Stimulated activated CD4-positive, alpha-beta T cell treated with anti-CD3 and anti-CD28 coated beads, Interleukin-4, amount 100 ng/mL, for 48 hours (primary cell): ENCODE data around the gene XRCC2.

ENCODE experiments used
- DNase-seq, 2 donors: peaks; one replicate each; pipeline ENCODE4 v3.0.0-alpha.2; 2020; ENCODE audit warnings: low read depth in 2 of 2

Gene XRCC2

DNA sequence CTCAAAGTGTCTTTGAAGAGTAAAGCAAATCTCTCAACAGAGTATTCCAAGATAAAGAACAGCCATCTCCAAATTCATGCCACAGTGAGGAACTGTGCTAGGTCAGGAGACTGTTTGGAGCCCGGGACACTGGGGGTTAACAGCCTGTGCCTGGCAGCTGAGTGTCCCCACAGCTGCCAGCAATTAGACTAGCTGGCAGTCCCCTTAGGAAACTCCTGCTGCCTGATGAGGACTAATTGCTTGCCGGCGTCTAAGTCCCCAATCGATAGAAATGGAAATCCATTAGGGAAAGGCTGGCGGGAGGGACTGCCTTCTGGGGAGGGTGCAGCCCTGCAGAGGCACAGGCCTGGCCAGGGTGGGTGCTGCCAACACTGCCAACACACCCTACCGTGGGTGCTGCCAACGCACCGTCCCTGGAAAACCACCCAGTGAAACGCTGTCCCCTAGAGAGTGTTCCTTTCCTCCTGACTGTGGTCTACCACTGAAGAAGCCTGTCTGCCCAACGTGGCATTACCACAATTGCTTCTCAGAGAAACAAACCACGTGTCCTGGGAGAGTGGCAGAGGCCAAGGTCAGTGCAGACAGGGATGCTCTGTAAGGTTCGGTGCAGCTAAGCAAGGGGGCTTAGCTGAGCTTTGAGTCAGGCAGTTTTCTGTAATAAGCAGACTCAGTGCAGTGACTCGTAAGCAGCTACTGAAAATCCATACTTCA is 60.8 kb downstream of the XRCC2 start:
- no peak for DNase-seq

DNA sequence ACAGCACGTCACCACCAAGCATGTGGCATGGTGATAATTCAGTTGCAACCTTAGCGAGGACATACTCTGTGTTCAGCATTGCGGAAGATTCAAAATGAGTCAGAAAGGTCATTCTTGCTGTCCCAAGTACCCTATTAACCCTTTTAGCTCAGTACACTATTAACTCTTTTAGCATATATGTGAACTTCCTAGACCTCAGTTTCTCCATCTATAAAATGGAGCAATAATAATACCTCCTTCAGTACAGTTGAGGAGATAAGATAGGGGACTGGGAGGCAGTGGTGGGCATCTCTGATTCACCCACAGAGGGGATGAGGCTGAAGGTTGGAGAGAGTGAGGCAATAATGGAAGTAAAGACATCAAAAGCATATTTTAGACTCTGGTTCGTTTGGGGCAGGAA is 67.3 kb downstream of the XRCC2 start:
- no peak for DNase-seq

DNA sequence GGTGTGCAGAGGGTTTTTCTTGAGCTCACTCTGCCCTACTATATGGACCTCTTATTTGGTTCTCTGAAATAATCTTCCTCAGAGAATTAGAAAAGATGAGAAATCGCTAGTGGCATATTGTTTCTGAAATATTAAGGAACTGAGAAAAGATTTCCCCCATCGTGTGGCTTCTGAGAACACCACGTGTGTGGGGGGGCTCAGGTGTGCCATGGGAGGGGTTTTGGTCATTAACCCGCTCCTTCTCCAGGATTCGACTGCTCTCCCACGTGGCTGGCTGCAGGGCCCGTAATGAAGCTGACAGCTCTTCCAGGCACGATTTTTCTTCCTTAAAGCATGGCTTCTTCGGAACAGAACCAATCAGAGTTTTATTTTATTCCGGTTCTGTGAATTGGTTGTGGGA is 67.7 kb downstream of the XRCC2 start:
- no peak for DNase-seq

DNA sequence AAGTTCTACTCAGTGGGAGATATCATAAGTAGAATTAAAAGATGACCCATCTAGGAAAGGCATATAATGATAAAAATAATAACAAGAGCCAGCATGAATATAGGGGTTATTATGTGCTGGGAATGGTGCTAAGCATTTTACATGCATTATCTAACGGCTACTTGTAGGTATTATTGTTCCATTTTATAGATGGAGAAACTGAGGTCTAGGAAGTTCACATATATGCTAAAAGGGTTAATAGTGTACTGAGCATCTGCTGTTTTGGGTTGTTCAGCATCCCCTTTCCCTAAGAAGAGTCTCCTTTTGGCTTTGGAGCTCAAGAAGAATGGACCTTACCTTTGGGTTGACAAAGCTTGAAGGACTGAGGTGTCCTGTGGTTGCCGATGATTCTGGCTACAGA is 68.9 kb downstream of the XRCC2 start:
- DNase-seq = no peak

DNA sequence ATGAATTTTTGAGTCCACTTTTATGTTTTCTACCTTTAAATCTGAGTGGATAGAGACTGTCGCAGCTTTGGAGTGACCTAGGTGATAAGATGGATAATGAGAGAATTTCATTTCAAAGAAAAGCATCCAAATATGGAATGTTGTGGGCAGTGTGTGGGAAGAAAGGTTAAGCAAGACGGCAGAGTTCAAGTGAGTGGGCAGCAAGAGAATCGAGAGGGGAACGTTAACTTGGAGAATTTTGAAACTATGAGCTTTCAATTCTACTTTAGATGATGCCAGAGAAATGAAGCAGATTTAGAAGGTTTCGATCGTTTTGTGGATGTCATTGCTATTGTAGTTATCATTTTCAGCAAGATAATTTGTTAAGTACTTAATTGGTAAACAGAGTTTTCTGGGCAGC is 73.0 kb downstream of the XRCC2 start:
- no peak for DNase-seq

DNA sequence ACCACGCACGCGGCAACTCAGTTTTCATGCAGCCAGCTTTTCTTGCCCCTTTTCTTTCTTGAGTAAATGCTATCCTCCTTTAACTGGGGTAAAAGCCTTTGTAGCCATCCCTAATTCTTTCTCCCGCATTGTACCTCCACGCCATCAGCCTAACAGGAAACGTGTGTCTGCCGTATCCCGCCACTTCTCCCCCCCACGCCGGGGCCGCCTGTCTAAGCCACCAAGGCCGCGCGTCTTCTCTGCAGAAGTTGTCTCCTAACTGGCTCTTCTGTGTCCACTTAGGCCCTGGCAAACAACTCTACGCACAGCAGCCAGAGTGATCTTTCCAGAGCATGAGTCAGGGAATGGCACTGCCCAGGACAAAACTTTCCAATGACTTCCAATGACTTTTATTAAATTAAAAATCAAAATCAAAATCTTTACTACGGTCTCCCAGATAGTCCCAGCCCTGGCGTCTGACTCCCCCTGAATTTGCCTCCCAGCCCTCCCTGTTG is 74.6 kb downstream of the XRCC2 start:
- DNase-seq = no peak

DNA sequence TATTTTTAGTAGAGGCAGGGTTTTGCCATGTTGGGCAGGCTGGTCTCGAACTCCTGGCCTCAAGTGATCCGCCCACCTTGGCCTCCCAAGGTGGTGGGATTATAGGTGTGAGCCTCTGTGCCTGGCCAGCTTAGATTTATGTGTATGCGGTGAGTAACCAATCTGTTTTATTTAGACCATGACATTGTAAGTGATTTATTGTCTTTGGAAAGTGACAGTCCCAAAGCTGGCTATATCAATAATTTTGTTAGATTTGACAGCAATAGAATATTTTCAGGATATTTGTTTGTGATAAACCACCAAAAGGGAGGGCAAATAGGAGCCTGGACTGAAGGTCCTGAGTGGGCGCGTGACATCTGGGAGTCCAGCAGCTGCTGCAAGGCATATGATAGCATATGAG is 75.7 kb downstream of the XRCC2 start:
- DNase-seq = no peak

DNA sequence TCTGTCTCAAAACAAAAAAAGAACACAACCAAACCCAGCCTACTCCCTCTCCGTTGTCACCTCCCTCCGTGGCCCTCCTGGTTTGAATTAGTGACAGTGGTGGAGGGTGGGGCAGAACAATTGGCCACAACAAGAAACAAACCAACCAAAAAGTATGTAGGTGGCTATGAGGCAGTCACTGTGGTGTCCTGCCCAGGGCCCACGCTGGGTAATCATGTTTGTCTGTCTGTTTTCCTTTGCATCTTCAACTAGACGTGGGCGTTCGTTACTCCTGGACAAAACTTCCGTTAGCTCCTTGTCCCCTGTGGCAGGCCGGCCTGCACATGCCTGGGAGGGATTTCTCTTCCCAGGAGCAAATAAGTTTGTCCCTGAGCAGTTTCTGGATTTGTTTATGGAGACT is 78.4 kb downstream of the XRCC2 start:
- no peak for DNase-seq

DNA sequence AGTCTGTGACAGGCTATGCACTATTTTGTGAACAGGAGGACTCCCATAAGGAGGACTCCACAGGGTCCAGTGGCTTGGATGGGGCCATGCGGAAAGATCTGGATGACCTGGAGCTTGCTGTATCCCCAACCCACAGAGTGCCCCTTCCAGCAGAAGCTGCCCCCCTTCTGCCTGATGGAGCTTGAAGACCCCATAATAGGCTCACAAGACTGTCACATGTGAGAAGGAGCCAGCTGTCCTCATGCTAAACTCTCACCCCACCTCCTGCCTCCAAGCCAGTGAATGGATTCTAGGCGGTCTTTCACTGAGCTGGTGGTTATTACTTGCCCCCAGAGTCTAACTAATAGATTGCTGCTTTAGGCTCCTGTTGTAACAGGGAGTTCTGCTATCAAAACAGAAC is 79.1 kb downstream of the XRCC2 start:
- DNase-seq = no peak
